ENCODE results near the gene RHOJ. TPM values are rescaled to one million over a fixed set of nuclear protein-coding genes. Genes with fewer than 3 reads are reported as not detected.

RHOJ gene
- total and polyA plus RNA-seq, 2 of the 8 experiments (the other 6 are each of a cell fraction or from before 2014, with no cell fraction given) = 0.11 TPM; not detected in 1

DNA sequence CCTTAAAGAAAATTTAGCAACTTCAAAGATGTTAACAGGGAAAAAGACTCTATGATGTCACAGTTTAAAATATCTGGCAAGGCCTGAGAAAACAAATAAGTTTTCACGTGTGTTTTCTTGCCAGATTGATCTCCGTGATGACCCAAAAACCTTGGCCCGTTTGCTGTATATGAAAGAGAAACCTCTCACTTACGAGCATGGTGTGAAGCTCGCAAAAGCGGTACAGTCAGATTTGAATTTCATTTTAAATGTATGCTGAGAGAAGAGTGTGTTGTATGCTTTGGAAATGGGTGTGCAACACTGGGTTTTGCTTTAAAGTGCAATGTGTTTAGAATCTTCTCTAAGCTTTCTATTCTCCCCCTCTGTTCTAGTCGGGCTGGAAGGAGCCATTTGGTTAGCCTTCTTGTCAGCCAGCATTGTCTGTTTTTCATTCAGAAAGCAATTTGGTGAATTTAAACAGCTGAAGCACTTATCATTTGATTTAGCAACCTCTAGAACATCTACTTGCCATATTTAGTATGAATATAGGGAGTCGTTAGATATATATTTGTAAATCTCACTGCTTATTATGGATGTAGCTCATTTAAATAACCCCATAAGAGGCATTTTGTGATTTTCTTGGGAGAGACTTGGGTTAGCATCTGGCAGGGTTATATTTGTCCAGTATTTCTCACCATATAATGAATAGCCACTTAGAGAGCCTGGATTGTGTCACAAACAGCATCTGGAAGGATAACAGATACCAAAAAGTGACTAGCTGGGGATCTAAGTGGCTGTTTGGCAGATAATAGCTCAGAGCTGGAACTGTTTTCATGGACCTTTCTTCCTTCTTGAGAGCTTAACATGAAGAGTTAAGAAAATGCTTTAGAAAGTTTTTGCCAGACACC is 79.0 kb downstream of the RHOJ start:
- H3K27ac ChIP-seq (ENCODE audit: low read depth, low read length) = no peak overlapping the region
- H2BK120ac ChIP-seq (replicated peaks; ENCODE audit: low read depth, low read length) = no peak overlapping the region
- POLR2A ChIA-PET (ENCODE audit: partially characterized antibody) = no interaction called here
- H3K23ac ChIP-seq (ENCODE audit: insufficient read length) = no peak overlapping the region
- DNase-seq (ENCODE audit: low read depth in 1 of 2, low spot score in 2 of 2) (no peak), FAIRE-seq (no peak)
- no peak overlapping the region for H3K4ac ChIP-seq (replicated peaks; ENCODE audit: insufficient read length, low read depth, low read length)
- H3K14ac ChIP-seq (ENCODE audit: insufficient read length) = no peak overlapping the region
- no peaks in the 10 kb centered on the region for H3K36me3 ChIP-seq (ENCODE audit: control insufficient read depth in 2 of 4, insufficient read depth in 4 of 4, low read length in 3 of 4)
- H2AFZ ChIP-seq (ENCODE audit: low read length) = 0 out of 2 replicates have a peak overlapping the region, but pooled peaks have one; percentile 6
- CTCF ChIA-PET (ENCODE audit: partially characterized antibody) = interaction anchor here (0.6 to 1.7 kb wide), 9 partner anchors 10 to 1116 kb away, joined by 3 to 6 read pairs (median 4); no protein-coding TSS in a partner anchor
- no peak overlapping the region for H3K4me2 ChIP-seq (ENCODE audit: insufficient read depth in 1 of 2, low read depth in 2 of 2, low read length in 2 of 2)
- no peak overlapping the region for H3K18ac ChIP-seq (ENCODE audit: extremely low read depth, low read length)
- H3K9me3 ChIP-seq (ENCODE audit: insufficient read depth in 2 of 2, low read depth in 1 of 2, low read length in 1 of 2) = no peaks in the 10 kb centered on the region
- no peaks in the 10 kb centered on the region for H3K79me2 ChIP-seq (ENCODE audit: control insufficient read depth in 1 of 2, insufficient read depth in 2 of 2, low read length in 2 of 2)
- H3K9ac ChIP-seq (replicated peaks in 1 of 4; ENCODE audit: extremely low read depth in 1 of 4, low read depth in 3 of 4, low read length in 3 of 4) = no peak overlapping the region
- no peak overlapping the region for H3K4me3 ChIP-seq (ENCODE audit: extremely low read depth in 1 of 4, insufficient read depth in 2 of 4, low read depth in 3 of 4, low read length in 4 of 4)
- H2BK5ac ChIP-seq (ENCODE audit: low read depth, low read length) = no peak overlapping the region
- H4K20me1 ChIP-seq (replicated peaks in 1 of 2; ENCODE audit: control insufficient read depth in 1 of 2, insufficient read depth in 2 of 2, low read length in 2 of 2) = no peaks in the 10 kb centered on the region
- H2AK5ac ChIP-seq (ENCODE audit: low read depth, low read length) = no peak overlapping the region
- no peak overlapping the region for H2BK12ac ChIP-seq (ENCODE audit: low read depth, low read length)
- H2BK15ac ChIP-seq (ENCODE audit: low read length) = no peak overlapping the region
- no peak overlapping the region for H2BK20ac ChIP-seq (ENCODE audit: low read length)
- peaks cover 0 to 6% (median 1%) of the 10 kb centered on the region in 4 experiments; a peak in 1 of 7 replicates for H3K4me1 ChIP-seq (replicated peaks in 1 of 4; ENCODE audit: control insufficient read depth in 3 of 4, insufficient read depth in 4 of 4, low read length in 3 of 4)
- no peaks in the 10 kb centered on the region; the same call in 1 of the 2 replicates for H3K23me2 ChIP-seq (ENCODE audit: low read depth, low read length)
- WGBS, 2 experiments (ENCODE audit: extremely low coverage in 1 of 2, insufficient coverage in 1 of 2, insufficient read length in 1 of 2, insufficient replicate concordance in 2 of 2, low coverage in 1 of 2, low lambda C conversion rate in 2 of 2, missing lambda C conversion rate in 1 of 2) = 85% methylated on average over 8 of the region's 8 CpGs; no CpG with 5 or more reads in 1 of the 2 experiments
- H3K79me1 ChIP-seq (ENCODE audit: low read depth, low read length) = no peaks in the 10 kb centered on the region
- H4K5ac ChIP-seq (ENCODE audit: insufficient read length, low read depth, low read length) = no peak overlapping the region
- H4K91ac ChIP-seq (replicated peaks; ENCODE audit: insufficient read length, low read length) = no peak overlapping the region
- TF ChIP-seq EZH2 (IDR thresholded peaks at IDR 0.05; ENCODE audit: low read depth, low read length, severe bottlenecking) = no peak
- no peak for TF ChIP-seq GTF2F1 (IDR thresholded peaks at IDR 0.05; ENCODE audit: borderline replicate concordance, low read depth, low read length)
- TF ChIP-seq RBBP5 (IDR thresholded peaks at IDR 0.05; ENCODE audit: borderline replicate concordance, low read depth, low read length) = no peak
- H3K56ac ChIP-seq (replicated peaks; ENCODE audit: insufficient read length, low read depth, low read length) = no peak overlapping the region
- no peak overlapping the region for H4K8ac ChIP-seq (ENCODE audit: extremely low read depth, insufficient read depth, low read length)
- H3K27me3 ChIP-seq (replicated peaks in 1 of 4; ENCODE audit: control insufficient read depth in 3 of 4, extremely low read depth in 1 of 4, insufficient read depth in 3 of 4, low read length in 3 of 4) = no peaks in the 10 kb centered on the region

Measured in H1 (cell line).